AG09309 (cell line): ENCODE results near the gene ZNF202.
"Not testable (repeated sequence)": the region's sequence is repeated elsewhere in the genome, so short reads cannot be mapped to it uniquely, and the experiment has no call there.

Experiments used
- DNase-seq: peaks from one replicate; pipeline ENCODE4 v3.0.0-alpha.2; 2010; ENCODE audit warnings: low read depth
- H3K4me3 ChIP-seq: 2 replicates; pipeline ENCODE4 v1.5.1; 2011; ENCODE audit warnings: mild to moderate bottlenecking, low read depth, low read length, moderate library complexity; ENCODE audit not compliant: control insufficient read depth
- CTCF ChIP-seq: IDR thresholded peaks from 2 replicates; pipeline ENCODE4 v1.5.1; 2011; ENCODE audit warnings: mild to moderate bottlenecking, low read depth, low read length, inconsistent platforms; ENCODE audit not compliant: insufficient read depth, control insufficient read depth; ENCODE audit errors: missing control alignments

Gene ZNF202

GRCh38 chr11:123755813-123756212 is 14.4 kb upstream of the ZNF202 start:
- no peak overlapping the region for H3K4me3 ChIP-seq
- TF ChIP-seq CTCF, result no peak
- DNase-seq, result no peak

- no peak for DNase-seq
- TF ChIP-seq CTCF, result no peak
These were observed 13.9 kb upstream of the ZNF202 start for GRCh38 chr11:123755344-123755743.

GRCh38 chr11:123754101-123754568 is 12.7 kb upstream of the ZNF202 start, which contains the start of gene OR6X1:
Gene OR6X1, minus strand, starts transcription at chr11:123754518. Its CDS starts 0 bp downstream, at chr11:123754518.
- no peak for DNase-seq
- no peak within 1 kb of the TSS for H3K4me3 ChIP-seq
- no peak for TF ChIP-seq CTCF

More at GRCh38 chr11:123755344-123755743, 13.9 kb upstream of the ZNF202 start:
- H3K4me3 ChIP-seq, result no peak overlapping the region

- no peak for TF ChIP-seq CTCF
- no peak for DNase-seq
These were observed 11.7 kb upstream of the ZNF202 start for GRCh38 chr11:123753110-123753509.

GRCh38 chr11:123751781-123752180 is 10.3 kb upstream of the ZNF202 start:
- no peak for TF ChIP-seq CTCF
- DNase-seq, result no peak
- H3K4me3 ChIP-seq, result no peak overlapping the region

More at GRCh38 chr11:123753110-123753509, 11.7 kb upstream of the ZNF202 start:
- H3K4me3 ChIP-seq, result no peak overlapping the region

- DNase-seq, result not testable (repeated sequence)
These were observed 6.9 kb upstream of the ZNF202 start for GRCh38 chr11:123748349-123748748.

GRCh38 chr11:123745764-123746451 is 4.4 kb upstream of the ZNF202 start:
- no peak overlapping the region for H3K4me3 ChIP-seq
- TF ChIP-seq CTCF, result no peak
- no peak for DNase-seq

More at GRCh38 chr11:123748349-123748748, 6.9 kb upstream of the ZNF202 start:
- not testable (repeated sequence) for H3K4me3 ChIP-seq
